ENCODE results near the gene ZNF396. TPM values are rescaled to one million over a fixed set of nuclear protein-coding genes. Genes with fewer than 3 reads are reported as not detected.

ZNF396 gene
- total and polyA plus RNA-seq, 4 donors, result 2.4 to 6.7 (median 4.5) TPM

DNA sequence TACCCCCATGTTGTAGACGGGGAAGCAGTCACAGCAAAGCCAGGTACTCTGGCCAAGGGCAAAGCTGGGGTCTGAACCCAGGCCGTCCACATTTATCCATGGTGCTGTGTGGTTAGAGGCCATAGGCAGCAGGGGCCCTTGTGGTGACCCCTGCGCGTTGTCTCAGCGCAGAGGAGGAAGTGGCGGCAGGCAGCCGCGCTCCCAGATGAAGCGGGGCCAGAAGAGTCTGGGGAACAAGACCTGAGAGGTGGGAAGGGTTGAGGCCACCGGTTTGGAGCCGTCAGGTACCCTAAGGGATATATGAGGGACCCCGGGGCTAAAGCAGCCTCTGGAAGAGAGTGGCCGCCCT, 770 bp downstream of the ZNF396 start:
- Histone ChIP-seq H3K4me3 (peak overlapping the region; percentile 84), H3K36me3 (ENCODE audit: control insufficient read depth in 4 of 4, insufficient read depth in 4 of 4, low read length in 4 of 4) (no peaks in the 10 kb centered on the region), H3K27ac (ENCODE audit: low read depth in 1 of 2, low read length in 1 of 2) (no peak overlapping the region), H3K9ac (ENCODE audit: insufficient read depth in 1 of 2, low read length in 2 of 2) (no peak overlapping the region), H3K4me1 (ENCODE audit: control insufficient read depth in 5 of 5, insufficient read depth in 5 of 5, low read length in 5 of 5) (peaks cover 0 to 4% (median 3%) of the 10 kb centered on the region in 5 donors), H3K27me3 (ENCODE audit: control insufficient read depth in 3 of 3, insufficient read depth in 3 of 3, low read length in 2 of 3) (peaks cover 0 to 4% (median 0%) of the 10 kb centered on the region in 3 donors), H3K9me3 (ENCODE audit: control insufficient read depth in 4 of 4, insufficient read depth in 3 of 4, low read length in 3 of 4) (peaks cover 0 to 3% (median 0%) of the 10 kb centered on the region in 4 donors)
- DNase-seq (peak in 1 of 3 donors; percentile 13), ATAC-seq (ENCODE audit: insufficient read depth, low FRiP score) (peak; percentile 54)
- TF ChIP-seq, protein P1, sequence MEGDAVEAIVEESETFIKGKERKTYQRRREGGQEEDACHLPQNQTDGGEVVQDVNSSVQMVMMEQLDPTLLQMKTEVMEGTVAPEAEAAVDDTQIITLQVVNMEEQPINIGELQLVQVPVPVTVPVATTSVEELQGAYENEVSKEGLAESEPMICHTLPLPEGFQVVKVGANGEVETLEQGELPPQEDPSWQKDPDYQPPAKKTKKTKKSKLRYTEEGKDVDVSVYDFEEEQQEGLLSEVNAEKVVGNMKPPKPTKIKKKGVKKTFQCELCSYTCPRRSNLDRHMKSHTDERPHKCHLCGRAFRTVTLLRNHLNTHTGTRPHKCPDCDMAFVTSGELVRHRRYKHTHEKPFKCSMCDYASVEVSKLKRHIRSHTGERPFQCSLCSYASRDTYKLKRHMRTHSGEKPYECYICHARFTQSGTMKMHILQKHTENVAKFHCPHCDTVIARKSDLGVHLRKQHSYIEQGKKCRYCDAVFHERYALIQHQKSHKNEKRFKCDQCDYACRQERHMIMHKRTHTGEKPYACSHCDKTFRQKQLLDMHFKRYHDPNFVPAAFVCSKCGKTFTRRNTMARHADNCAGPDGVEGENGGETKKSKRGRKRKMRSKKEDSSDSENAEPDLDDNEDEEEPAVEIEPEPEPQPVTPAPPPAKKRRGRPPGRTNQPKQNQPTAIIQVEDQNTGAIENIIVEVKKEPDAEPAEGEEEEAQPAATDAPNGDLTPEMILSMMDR (IDR thresholded peaks at IDR 0.05; ENCODE audit: control extremely low read depth, extremely low read depth), result no peak
- 7 to 9% methylated on average over 13 of the region's 13 CpGs for WGBS, 2 donors

DNA sequence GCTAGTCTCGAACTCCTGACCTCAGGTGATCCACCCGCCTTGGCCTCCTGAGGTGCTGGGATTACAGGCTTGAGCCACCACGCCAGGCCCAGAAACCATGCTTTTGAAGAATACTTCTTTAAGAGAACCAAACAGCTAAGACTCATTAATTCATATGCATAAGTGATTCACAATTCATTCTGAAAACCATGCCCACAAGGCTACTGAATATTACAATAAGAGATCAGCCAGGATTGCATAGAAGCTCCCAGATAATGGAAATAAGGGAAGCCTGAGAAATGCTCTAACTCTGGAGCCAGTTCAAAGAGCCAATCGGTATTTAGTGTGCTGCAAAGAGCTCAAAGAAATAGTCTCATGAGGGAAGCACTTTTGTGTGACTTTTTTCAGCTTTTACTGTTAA, 2.4 kb downstream of the ZNF396 start:
- 94 to 96% methylated on average over 4 of the region's 4 CpGs for WGBS, 2 donors
- ATAC-seq (ENCODE audit: insufficient read depth, low FRiP score), result no peak

DNA sequence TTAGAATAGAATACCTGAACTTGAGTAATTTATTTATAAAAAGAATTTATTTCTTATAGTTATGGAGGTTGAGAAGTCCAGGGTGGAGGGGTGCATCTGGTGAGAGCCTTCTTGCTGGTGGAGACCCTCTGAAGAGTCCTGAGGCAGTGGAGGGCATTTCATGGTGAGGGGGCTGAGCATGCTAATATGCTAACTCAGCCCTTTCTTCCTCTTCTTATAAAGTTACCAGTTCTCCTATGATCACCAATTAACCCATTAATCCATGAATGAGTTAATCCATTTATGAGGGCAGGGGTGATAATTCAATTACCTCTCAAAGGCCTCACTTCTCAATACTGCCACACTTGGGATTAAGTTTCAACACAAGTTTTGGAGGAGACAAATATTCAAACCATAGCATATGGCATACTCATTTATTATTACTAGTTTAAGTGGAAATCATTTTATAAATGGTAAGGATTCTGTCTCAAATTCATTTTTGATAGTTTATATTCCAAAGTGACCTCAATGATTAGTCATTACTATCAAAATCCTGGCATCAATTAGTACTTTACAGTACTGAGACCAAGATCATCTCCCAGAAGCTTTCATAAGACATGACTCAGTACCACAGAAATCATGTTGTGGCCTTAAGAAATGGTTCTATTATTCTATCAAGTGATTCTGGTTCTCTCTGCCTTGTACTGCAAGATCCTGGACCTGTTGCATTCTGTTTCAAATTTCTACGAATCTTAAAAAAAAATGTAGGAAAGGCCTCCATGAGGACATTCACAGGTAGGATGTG, 5.5 kb downstream of the ZNF396 start:
- TF ChIP-seq, protein P1 (IDR thresholded peaks at IDR 0.05; ENCODE audit: control extremely low read depth, extremely low read depth), result no peak
- H3K27ac ChIP-seq (ENCODE audit: low read depth in 1 of 2, low read length in 1 of 2), result no peak overlapping the region
- ATAC-seq (ENCODE audit: insufficient read depth, low FRiP score) (no peak), DNase-seq (no peak)
- no peaks in the 10 kb centered on the region for H3K27me3 ChIP-seq (ENCODE audit: control insufficient read depth in 3 of 3, insufficient read depth in 3 of 3, low read length in 2 of 3)
- WGBS, 2 donors, result 85 to 91% methylated on average over 1 of the region's 1 CpG
- H3K4me3 ChIP-seq, result no peak overlapping the region
- H3K36me3 ChIP-seq (ENCODE audit: control insufficient read depth in 4 of 4, insufficient read depth in 4 of 4, low read length in 4 of 4), result no peaks in the 10 kb centered on the region
- no peaks in the 10 kb centered on the region for H3K9me3 ChIP-seq (ENCODE audit: control insufficient read depth in 4 of 4, insufficient read depth in 3 of 4, low read length in 3 of 4)
- no peak overlapping the region for H3K9ac ChIP-seq (ENCODE audit: insufficient read depth in 1 of 2, low read length in 2 of 2)
- peaks cover 0 to 4% (median 3%) of the 10 kb centered on the region in 5 donors for H3K4me1 ChIP-seq (ENCODE audit: control insufficient read depth in 5 of 5, insufficient read depth in 5 of 5, low read length in 5 of 5)

More for the DNA sequence above, 2.4 kb downstream of the ZNF396 start:
- no peak overlapping the region for H3K4me3 ChIP-seq
- H3K4me1 ChIP-seq (ENCODE audit: control insufficient read depth in 5 of 5, insufficient read depth in 5 of 5, low read length in 5 of 5), result peaks cover 0 to 4% (median 3%) of the 10 kb centered on the region in 5 donors
- no peak for DNase-seq
- H3K27ac ChIP-seq (ENCODE audit: low read depth in 1 of 2, low read length in 1 of 2), result no peak overlapping the region
- no peak overlapping the region for H3K9ac ChIP-seq (ENCODE audit: insufficient read depth in 1 of 2, low read length in 2 of 2)
- H3K27me3 ChIP-seq (ENCODE audit: control insufficient read depth in 3 of 3, insufficient read depth in 3 of 3, low read length in 2 of 3), result peaks cover 0 to 4% (median 0%) of the 10 kb centered on the region in 3 donors
- peaks cover 0 to 3% (median 0%) of the 10 kb centered on the region in 4 donors for H3K9me3 ChIP-seq (ENCODE audit: control insufficient read depth in 4 of 4, insufficient read depth in 3 of 4, low read length in 3 of 4)
- no peaks in the 10 kb centered on the region for H3K36me3 ChIP-seq (ENCODE audit: control insufficient read depth in 4 of 4, insufficient read depth in 4 of 4, low read length in 4 of 4)
- TF ChIP-seq, protein P1 (IDR thresholded peaks at IDR 0.05; ENCODE audit: control extremely low read depth, extremely low read depth), result no peak

Data from lung (tissue), 12 donors.